Caco-2 (cell line): Measurements from ENCODE around the gene EPHX1. TPM values are rescaled to one million over a fixed set of nuclear protein-coding genes. Genes with fewer than 3 reads are reported as not detected.
A peak's percentile ranks its signal among the peaks of the same experiment; 100 is the strongest.

ENCODE experiments used
- BruUV-seq: library from RNA; stranded (reverse); fragments of 400-500 nt; replicated peaks from 2 replicates; lab custom pipeline; 2021; lab: Mats Ljungman, UMichigan
- CTCF ChIA-PET: fragments of 300-600 bp; sonication (Branson Sonifier 250); formaldehyde crosslinking; loops from one replicate; lab custom pipeline; 2022; ENCODE audit warnings: antibody characterized with exemption; lab: Charles Lee
- POLR2A ChIA-PET: fragments of 300-600 bp; sonication (Branson Sonifier 250); formaldehyde crosslinking; loops from one replicate; lab custom pipeline; 2022; ENCODE audit warnings: antibody characterized with exemption; lab: Charles Lee
- DNase-seq, 2 experiments: peaks; one replicate each; pipeline versions ENCODE4 v3.0.0 to v3.0.0-alpha.2; 2020 to 2022
- H3K27me3 ChIP-seq: replicated peaks from 2 replicates; pipeline ENCODE4 v1.6.0; 2011; ENCODE audit warnings: low read length; ENCODE audit not compliant: control insufficient read depth, insufficient read depth
- H3K36me3 ChIP-seq: 2 replicates; pipeline ENCODE4 v1.5.1; 2011; ENCODE audit warnings: low read length; ENCODE audit not compliant: control insufficient read depth, insufficient read depth
- H3K4me1 ChIP-seq: fragments of 250-450 bp; sonication (Bioruptor Pico); 2 replicates; pipeline ENCODE4 v1.5.1; 2020; ENCODE audit warnings: mild to moderate bottlenecking
- H3K4me3 ChIP-seq: 2 replicates; pipeline ENCODE4 v1.5.1; 2011; ENCODE audit warnings: low read depth, mild to moderate bottlenecking, control low read depth, low read length
- H3K9me3 ChIP-seq: fragments of 250-450 bp; sonication (Bioruptor Pico); 2 replicates; pipeline ENCODE4 v1.5.1; 2020; ENCODE audit warnings: mild to moderate bottlenecking, moderate library complexity
- H3K27ac Mint-ChIP-seq: one replicate; pipeline ENCODE4 v1.8.0; 2022; ENCODE audit warnings: mixed read lengths; ENCODE audit not compliant: unreplicated experiment
- H3K27me3 Mint-ChIP-seq: one replicate; pipeline ENCODE4 v1.8.0; 2022; ENCODE audit warnings: mixed read lengths; ENCODE audit not compliant: insufficient read depth, unreplicated experiment
- H3K36me3 Mint-ChIP-seq: one replicate; pipeline ENCODE4 v1.8.0; 2022; ENCODE audit warnings: mild to moderate bottlenecking, mixed read lengths; ENCODE audit not compliant: insufficient read depth, unreplicated experiment
- H3K4me1 Mint-ChIP-seq: one replicate; pipeline ENCODE4 v1.8.0; 2022; ENCODE audit warnings: low read depth, mixed read lengths; ENCODE audit not compliant: unreplicated experiment
- H3K4me3 Mint-ChIP-seq: one replicate; pipeline ENCODE4 v1.8.0; 2022; ENCODE audit warnings: mild to moderate bottlenecking, moderate library complexity, mixed read lengths; ENCODE audit not compliant: unreplicated experiment
- H3K9me3 Mint-ChIP-seq: one replicate; pipeline ENCODE4 v1.8.0; 2022; ENCODE audit warnings: mixed read lengths; ENCODE audit not compliant: unreplicated experiment
- intact Hi-C: fragments of 100-400 bp; cut with micrococcal nuclease; formaldehyde crosslinking; loops from one replicate; pipeline ENCODE4 v1.10.0; 2022; ENCODE audit not compliant: unreplicated experiment
- total RNA-seq: library from RNA; stranded (reverse); gene quantifications from 2 replicates; pipeline ENCODE4 v1.2.3, GENCODE V29; 2022
- TF ChIP-seq, protein P1 (sequence below), 2 experiments: fragments of 200-600 bp in 1 of 2; IDR thresholded peaks; 1 replicate in 1 of 2; 2 replicates in 1 of 2; pipeline versions ENCODE4 v1.5.1 to v1.8.0; 2011 to 2022; ENCODE audit warnings: antibody characterized with exemption in 1 of 2, control low read depth in 1 of 2, inconsistent platforms in 1 of 2, low read depth in 1 of 2, low read length in 1 of 2, mild to moderate bottlenecking in 1 of 2, moderate library complexity in 1 of 2; ENCODE audit not compliant: insufficient read depth in 1 of 2, severe bottlenecking in 1 of 2, unreplicated experiment in 1 of 2

The EPHX1 gene
- total RNA-seq, 1 experiment from 2014 or later, result 88.5 TPM

DNA sequence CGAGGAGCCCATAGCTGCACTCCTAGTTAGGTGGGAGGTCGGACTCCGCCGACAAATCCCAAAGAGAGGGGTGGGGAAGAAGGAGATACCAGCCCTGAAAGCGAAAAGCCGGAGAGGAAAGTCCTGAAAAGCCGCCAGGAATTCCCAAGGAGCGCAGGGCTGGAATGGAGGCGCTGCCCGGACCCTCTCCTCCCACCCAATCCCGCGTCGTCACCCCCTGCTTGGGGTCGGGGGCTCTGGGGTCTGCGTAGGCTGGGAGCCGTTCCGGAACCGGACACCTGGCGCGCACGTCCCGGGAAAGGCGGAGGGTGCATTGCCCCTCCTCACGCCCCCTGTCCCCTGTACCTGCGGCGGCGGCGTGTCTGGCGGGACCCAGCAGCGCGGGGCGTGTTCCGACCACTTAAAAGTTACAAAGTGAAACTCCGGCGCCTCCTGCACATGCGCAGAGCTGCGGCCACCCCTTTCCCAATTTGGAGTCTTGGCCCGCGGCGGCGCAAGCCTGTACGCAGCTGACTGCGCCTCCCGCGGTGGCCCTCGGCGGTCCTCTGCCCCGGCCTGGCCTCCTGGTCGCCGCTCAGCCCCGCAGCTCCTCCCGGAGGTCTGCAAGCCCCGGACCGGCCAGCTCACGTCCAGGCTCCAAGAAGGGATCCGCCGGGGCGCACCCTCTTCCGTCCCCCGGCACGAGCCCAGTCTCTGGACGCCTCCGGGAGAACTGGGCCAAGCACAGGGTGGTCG, 72.2 kb downstream of the EPHX1 start, which contains the start of gene TMEM63A:
Gene TMEM63A, minus strand, starts transcription at position 422 of the 735 bp plus-strand sequence. CDS start 4,800 bp downstream, outside the sequence.
- Histone ChIP-seq H3K27me3 (no peaks in the 10 kb centered on the region), H3K9me3 (no peaks in the 10 kb centered on the region), H3K4me1 (peaks cover 30% of the 10 kb centered on the region), H3K4me3 (peak within 1 kb of the TSS; percentile 91), H3K36me3 (no peaks in the 10 kb centered on the region)
- H3K36me3 Mint-ChIP-seq, result peaks cover 20% of the 10 kb centered on the region
- H3K4me3 Mint-ChIP-seq, result peak within 1 kb of the TSS; percentile 95
- H3K4me1 Mint-ChIP-seq, result peaks cover 24% of the 10 kb centered on the region
- H3K27me3 Mint-ChIP-seq, result no peaks in the 10 kb centered on the region
- BruUV-seq, result TSS peak; percentile 37
- POLR2A ChIA-PET, result interaction anchor here (1.0 to 2.7 kb wide), 9 partner anchors 10 to 180 kb away, joined by 3 to 33 read pairs (median 5); partner anchors contain the start of genes H3-3A, PYCR2 and SRP9
- CTCF ChIA-PET, result interaction anchor here (0.7 to 2.8 kb wide), 10 partner anchors 16 to 441 kb away, joined by 3 to 13 read pairs (median 5); partner anchors contain the start of genes PYCR2 and SRP9
- H3K9me3 Mint-ChIP-seq, result no peaks in the 10 kb centered on the region
- peak; percentile 92 to 95 for DNase-seq
- H3K27ac Mint-ChIP-seq, result peak within 1 kb of the TSS; percentile 91
- intact Hi-C loops, result loop anchor here (1.0 kb wide), 2 partner anchors 42 to 69 kb away; partner anchors contain the start of gene PYCR2
- TF ChIP-seq, protein P1, sequence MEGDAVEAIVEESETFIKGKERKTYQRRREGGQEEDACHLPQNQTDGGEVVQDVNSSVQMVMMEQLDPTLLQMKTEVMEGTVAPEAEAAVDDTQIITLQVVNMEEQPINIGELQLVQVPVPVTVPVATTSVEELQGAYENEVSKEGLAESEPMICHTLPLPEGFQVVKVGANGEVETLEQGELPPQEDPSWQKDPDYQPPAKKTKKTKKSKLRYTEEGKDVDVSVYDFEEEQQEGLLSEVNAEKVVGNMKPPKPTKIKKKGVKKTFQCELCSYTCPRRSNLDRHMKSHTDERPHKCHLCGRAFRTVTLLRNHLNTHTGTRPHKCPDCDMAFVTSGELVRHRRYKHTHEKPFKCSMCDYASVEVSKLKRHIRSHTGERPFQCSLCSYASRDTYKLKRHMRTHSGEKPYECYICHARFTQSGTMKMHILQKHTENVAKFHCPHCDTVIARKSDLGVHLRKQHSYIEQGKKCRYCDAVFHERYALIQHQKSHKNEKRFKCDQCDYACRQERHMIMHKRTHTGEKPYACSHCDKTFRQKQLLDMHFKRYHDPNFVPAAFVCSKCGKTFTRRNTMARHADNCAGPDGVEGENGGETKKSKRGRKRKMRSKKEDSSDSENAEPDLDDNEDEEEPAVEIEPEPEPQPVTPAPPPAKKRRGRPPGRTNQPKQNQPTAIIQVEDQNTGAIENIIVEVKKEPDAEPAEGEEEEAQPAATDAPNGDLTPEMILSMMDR (IDR thresholded peaks at IDR 0.05; ENCODE audit: insufficient read depth in 1 of 2, low read depth in 1 of 2, low read length in 1 of 2, severe bottlenecking in 1 of 2, unreplicated experiment in 1 of 2), result peak in 1 of 2 experiments; percentile 30

DNA sequence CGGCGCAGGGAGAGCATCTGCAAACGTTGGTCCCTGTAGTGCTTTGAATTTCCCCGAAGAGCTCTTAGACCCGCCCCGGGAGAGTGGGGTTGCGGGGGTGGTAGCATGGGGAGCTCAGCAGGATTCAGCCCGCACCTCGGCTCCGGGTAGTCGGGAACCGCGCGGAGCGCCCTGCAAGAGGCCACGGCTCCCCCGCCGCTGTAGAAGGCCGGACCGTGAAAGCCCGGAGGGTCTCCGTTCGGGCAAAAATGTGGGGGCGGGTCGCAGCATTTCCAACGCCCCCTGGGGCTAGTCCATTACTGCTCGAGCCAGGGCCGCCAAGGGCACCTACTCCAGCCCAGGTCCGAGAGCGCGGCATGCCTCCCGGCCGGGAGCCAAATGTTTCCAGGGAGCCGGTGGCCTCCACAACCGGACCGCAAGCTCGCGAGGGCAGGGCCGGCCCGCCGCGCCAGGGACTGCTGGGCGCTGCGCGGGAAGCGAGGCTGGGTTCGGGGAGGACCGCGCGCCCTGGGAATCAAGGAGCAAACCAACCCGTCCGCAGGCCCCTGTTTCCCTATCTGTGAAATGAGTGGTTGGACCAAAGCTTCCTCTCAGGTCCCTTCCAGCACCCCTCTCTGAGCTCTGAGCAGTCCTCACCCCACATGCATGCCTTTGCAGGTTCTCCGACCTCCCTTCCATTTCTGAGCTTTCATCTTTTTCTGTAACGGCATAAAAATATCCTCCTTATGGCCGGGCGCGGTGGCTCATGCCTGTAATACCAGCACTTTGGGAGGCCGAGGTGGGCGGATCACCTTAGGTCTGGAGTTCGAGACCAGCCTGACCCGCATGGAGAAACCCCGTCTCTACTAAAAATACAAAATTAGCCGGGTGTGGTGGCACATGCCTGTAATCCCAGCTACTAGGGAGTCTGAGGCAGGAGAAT, 73.0 kb downstream of the EPHX1 start:
- H3K9me3 ChIP-seq, result no peaks in the 10 kb centered on the region
- ChIA-PET POLR2A (interaction anchor here (0.6 to 2.7 kb wide), 9 partner anchors 11 to 179 kb away, joined by 3 to 33 read pairs (median 7); partner anchors contain the start of genes H3-3A, PYCR2 and SRP9), CTCF (interaction anchor here (0.7 to 2.8 kb wide), 9 partner anchors 11 to 441 kb away, joined by 3 to 13 read pairs (median 4); partner anchors contain the start of genes PYCR2 and SRP9)
- peaks cover 27% of the 10 kb centered on the region for H3K4me1 ChIP-seq
- BruUV-seq, result no TSS peak
- H3K27me3 ChIP-seq, result no peaks in the 10 kb centered on the region
- H3K9me3 Mint-ChIP-seq, result no peaks in the 10 kb centered on the region
- peaks cover 15% of the 10 kb centered on the region for H3K36me3 Mint-ChIP-seq
- TF ChIP-seq, protein P1 (IDR thresholded peaks at IDR 0.05; ENCODE audit: insufficient read depth in 1 of 2, low read depth in 1 of 2, low read length in 1 of 2, severe bottlenecking in 1 of 2, unreplicated experiment in 1 of 2), result no peak
- H3K27ac Mint-ChIP-seq, result peak overlapping the region; percentile 91
- peaks cover 18% of the 10 kb centered on the region for H3K4me1 Mint-ChIP-seq
- H3K36me3 ChIP-seq, result no peaks in the 10 kb centered on the region
- intact Hi-C loops, result no loop called here
- H3K27me3 Mint-ChIP-seq, result no peaks in the 10 kb centered on the region
- peak overlapping the region; percentile 91 for H3K4me3 ChIP-seq
- peak overlapping the region; percentile 95 for H3K4me3 Mint-ChIP-seq
- peak in 1 of 2 experiments; percentile 65 for DNase-seq
